DND-41 (cell line): Measurements from ENCODE around the gene ZNF429.

ENCODE experiments used
- CTCF ChIP-seq: IDR thresholded peaks from 2 replicates; pipeline ENCODE4 v1.5.1; 2012; ENCODE audit warnings: borderline replicate concordance, low read length, moderate library complexity, mild to moderate bottlenecking; ENCODE audit not compliant: poor library complexity, severe bottlenecking; ENCODE audit errors: extremely low read depth
- EZH2 ChIP-seq: IDR thresholded peaks from 3 replicates; pipeline ENCODE4 v1.6.1; 2012; ENCODE audit warnings: borderline replicate concordance, low read depth, mild to moderate bottlenecking, moderate library complexity, low read length, inconsistent platforms; ENCODE audit not compliant: severe bottlenecking

GRCh38 chr19:21474671-21475181 lies 30.7 kb upstream of the ZNF429 start:
- TF ChIP-seq CTCF (no peak), EZH2 (no peak)
